NB4 (cell line): ENCODE results near the gene ALKAL2.

Source experiments
- CTCF ChIP-seq: IDR thresholded peaks from one replicate; pipeline ENCODE4 v1.5.1; 2012; ENCODE audit warnings: low read depth, low read length
- MAX ChIP-seq: IDR thresholded peaks from 2 replicates; pipeline ENCODE4 v1.6.1; 2011; ENCODE audit warnings: low read depth, low read length

GRCh38 chr2:310994-311393, 23.1 kb upstream of the ALKAL2 start:
- TF ChIP-seq CTCF (no peak), MAX (no peak)
